WTC11 (cell line): ENCODE measurements around the gene CRELD2. TPM values are rescaled to one million over a fixed set of nuclear protein-coding genes. Genes with fewer than 3 reads are reported as not detected.

Source experiments
- ATAC-seq: fragments of 200-7000 bp; cut with Tn5 transposase; 2 replicates; pipeline ENCODE4 v1.10.0; 2021; ENCODE audit warnings: mild to moderate bottlenecking, moderate library complexity
- CTCF ChIA-PET: fragments of 300-600 bp; sonication (Branson Sonifier 250); formaldehyde crosslinking; loops from one replicate; lab custom pipeline; 2021; ENCODE audit warnings: antibody characterized with exemption; lab: Charles Lee
- POLR2A ChIA-PET: fragments of 350-600 bp; sonication (Branson Sonifier 250); formaldehyde crosslinking; loops from one replicate; lab custom pipeline; 2021; ENCODE audit warnings: antibody characterized with exemption; lab: Charles Lee
- DNase-seq: peaks from one replicate; pipeline ENCODE4 v3.0.0; 2021; ENCODE audit warnings: low spot score
- H3K27ac Mint-ChIP-seq: 2 replicates; pipeline ENCODE4 v1.8.0; 2021; ENCODE audit warnings: mixed read lengths
- H3K27me3 Mint-ChIP-seq: 2 replicates; pipeline ENCODE4 v1.8.0; 2021; ENCODE audit warnings: low read depth, mild to moderate bottlenecking, moderate library complexity, mixed read lengths
- H3K36me3 Mint-ChIP-seq: 2 replicates; pipeline ENCODE4 v1.8.0; 2021; ENCODE audit warnings: mixed read lengths
- H3K4me1 Mint-ChIP-seq: 2 replicates; pipeline ENCODE4 v1.8.0; 2022; ENCODE audit warnings: mixed read lengths
- H3K4me3 Mint-ChIP-seq: 2 replicates; pipeline ENCODE4 v1.8.0; 2021; ENCODE audit warnings: mild to moderate bottlenecking, moderate library complexity, mixed read lengths
- H3K9me3 Mint-ChIP-seq: 2 replicates; pipeline ENCODE4 v1.8.0; 2021; ENCODE audit warnings: mixed read lengths
- ARID4B ChIP-seq: sonication (generic); formaldehyde crosslinking; IDR thresholded peaks from 2 replicates; pipeline ENCODE4 v1.8.0; 2023; ENCODE audit warnings: missing genetic modification reagents, mild to moderate bottlenecking, borderline replicate concordance
- ATF1 ChIP-seq: sonication (generic); formaldehyde crosslinking; IDR thresholded peaks from 2 replicates; pipeline ENCODE4 v1.8.1; 2023; ENCODE audit warnings: mild to moderate bottlenecking, moderate library complexity, missing genetic modification reagents
- ATF6 ChIP-seq: sonication (generic); formaldehyde crosslinking; IDR thresholded peaks from 2 replicates; pipeline ENCODE4 v1.8.1; 2023; ENCODE audit warnings: mild to moderate bottlenecking, missing genetic modification reagents
- ESRRA ChIP-seq: sonication (generic); formaldehyde crosslinking; IDR thresholded peaks from 2 replicates; pipeline ENCODE4 v1.8.1; 2022; ENCODE audit warnings: mild to moderate bottlenecking, missing genetic modification reagents, borderline replicate concordance
- NR1H2 ChIP-seq: sonication (generic); formaldehyde crosslinking; IDR thresholded peaks from 2 replicates; pipeline ENCODE4 v1.9.0; 2021; ENCODE audit warnings: mild to moderate bottlenecking, moderate library complexity, missing genetic modification reagents
- NR2C2 ChIP-seq: sonication (generic); formaldehyde crosslinking; IDR thresholded peaks from 2 replicates; pipeline ENCODE4 v1.8.0; 2022; ENCODE audit warnings: mild to moderate bottlenecking, missing genetic modification reagents
- NR3C1 ChIP-seq: sonication (generic); formaldehyde crosslinking; conservative IDR thresholded peaks from 2 replicates; pipeline ENCODE4 v1.8.1; 2023; ENCODE audit warnings: low read depth, mild to moderate bottlenecking, missing genetic modification reagents
- STAT6 ChIP-seq: sonication (generic); formaldehyde crosslinking; conservative IDR thresholded peaks from 2 replicates; pipeline ENCODE4 v1.8.1; 2023; ENCODE audit warnings: mild to moderate bottlenecking, low read depth, missing genetic modification reagents, moderate library complexity
- TEAD1 ChIP-seq: sonication (generic); formaldehyde crosslinking; IDR thresholded peaks from 2 replicates; pipeline ENCODE4 v1.8.0; 2022; ENCODE audit warnings: mild to moderate bottlenecking, missing genetic modification reagents
- USF1 ChIP-seq: sonication (generic); formaldehyde crosslinking; IDR thresholded peaks from 2 replicates; pipeline ENCODE4 v1.8.0; 2022; ENCODE audit warnings: mild to moderate bottlenecking, missing genetic modification reagents
- ZBTB43 ChIP-seq: sonication (generic); formaldehyde crosslinking; IDR thresholded peaks from 2 replicates; pipeline ENCODE4 v1.8.1; 2023; ENCODE audit warnings: mild to moderate bottlenecking, missing genetic modification reagents
- ZNF138 ChIP-seq: sonication (generic); formaldehyde crosslinking; conservative IDR thresholded peaks from 2 replicates; pipeline ENCODE4 v1.8.1; 2022; ENCODE audit warnings: mild to moderate bottlenecking, moderate library complexity, missing genetic modification reagents
- ZNF281 ChIP-seq: sonication (generic); formaldehyde crosslinking; IDR thresholded peaks from 2 replicates; pipeline ENCODE4 v1.8.0; 2023; ENCODE audit warnings: mild to moderate bottlenecking, missing genetic modification reagents
- ZNF416 ChIP-seq: fragments of 250-450 bp; sonication (Bioruptor Pico); IDR thresholded peaks from 2 replicates; pipeline ENCODE4 v1.9.0; 2021; ENCODE audit warnings: mild to moderate bottlenecking, inconsistent platforms
- total RNA-seq: library from RNA; stranded (reverse); gene quantifications from 3 replicates; pipeline ENCODE4 v1.2.3, GENCODE V29; 2021

CRELD2 gene
- total RNA-seq, 1 experiment from 2014 or later: 42.8 TPM

- no peak for TF ChIP-seq ESRRA (CRISPR knock-in tag)
- no peak for TF ChIP-seq ATF1 (CRISPR knock-in tag)
- no peak for TF ChIP-seq ZNF138 (CRISPR knock-in tag)
- TF ChIP-seq ARID4B (CRISPR knock-in tag): no peak
- TF ChIP-seq, all 79 proteins: peak for 0
- no peaks in the 10 kb centered on the region for H3K27me3 Mint-ChIP-seq
- H3K27ac Mint-ChIP-seq: no peak overlapping the region
- ChIA-PET CTCF (no interaction called here), POLR2A (interaction anchor here (0.6 kb wide), 1 partner anchor 213 kb away, joined by 4 read pairs; no protein-coding TSS in a partner anchor)
- H3K9me3 Mint-ChIP-seq: no peaks in the 10 kb centered on the region
- no peak overlapping the region for H3K4me3 Mint-ChIP-seq
- no peak for DNase-seq
- H3K36me3 Mint-ChIP-seq: peaks cover 17% of the 10 kb centered on the region
- no peak for ATAC-seq
- no peaks in the 10 kb centered on the region for H3K4me1 Mint-ChIP-seq
Observed at GRCh38 chr22:49911881-49912625, 6.4 kb upstream of the CRELD2 start.

- Mint-ChIP-seq H3K27ac (no peak overlapping the region), H3K4me1 (no peaks in the 10 kb centered on the region), H3K4me3 (no peak overlapping the region), H3K36me3 (peaks cover 10% of the 10 kb centered on the region), H3K27me3 (no peaks in the 10 kb centered on the region), H3K9me3 (no peaks in the 10 kb centered on the region)
- ATAC-seq (no peak), DNase-seq (no peak)
- ChIA-PET CTCF (no interaction called here), POLR2A (no interaction called here)
- TF ChIP-seq ZNF281 (CRISPR knock-in tag): no peak
- no peak for TF ChIP-seq STAT6 (CRISPR knock-in tag)
- no peak for TF ChIP-seq ZNF416 (CRISPR knock-in tag)
- no peak for TF ChIP-seq NR1H2 (CRISPR knock-in tag)
- TF ChIP-seq NR3C1 (CRISPR knock-in tag): no peak
- no peak for TF ChIP-seq NR2C2
Observed at GRCh38 chr22:49913026-49913425, 5.4 kb upstream of the CRELD2 start.

GRCh38 chr22:49913446-49913845 is 5.0 kb upstream of the CRELD2 start:
- no peaks in the 10 kb centered on the region for H3K27me3 Mint-ChIP-seq
- ATAC-seq (no peak), DNase-seq (no peak)
- H3K4me3 Mint-ChIP-seq: no peak overlapping the region
- H3K9me3 Mint-ChIP-seq: no peaks in the 10 kb centered on the region
- ChIA-PET CTCF (no interaction called here), POLR2A (no interaction called here)
- no peak overlapping the region for H3K27ac Mint-ChIP-seq
- no peaks in the 10 kb centered on the region for H3K4me1 Mint-ChIP-seq
- peaks cover 10% of the 10 kb centered on the region for H3K36me3 Mint-ChIP-seq
- no peak for TF ChIP-seq USF1 (CRISPR knock-in tag)
- TF ChIP-seq NR1H2 (CRISPR knock-in tag): no peak
- no peak for TF ChIP-seq ATF6 (CRISPR knock-in tag)
- no peak for TF ChIP-seq ZBTB43 (CRISPR knock-in tag)
- TF ChIP-seq TEAD1 (CRISPR knock-in tag): no peak
